OCI-LY3 (cell line): ENCODE data around the gene CAPN8.

Experiments
- H2AFZ ChIP-seq: fragments of 200-600, 300-600 bp; shearing (Covaris generic); 2 replicates; pipeline ENCODE4 v1.6.0; 2014; ENCODE audit warnings: antibody characterized with exemption, low read depth, low read length
- H3K27ac ChIP-seq: fragments of 200-600, 300-600 bp; sonication (generic); 2 replicates; pipeline ENCODE4 v1.5.1; 2014; ENCODE audit warnings: mild to moderate bottlenecking, low read length, moderate library complexity, mixed read lengths
- H3K27me3 ChIP-seq: fragments of 200-600, 300-600 bp; sonication (generic); 2 replicates; pipeline ENCODE4 v1.6.1; 2014; ENCODE audit warnings: low read depth, low read length, mixed read lengths
- H3K36me3 ChIP-seq: fragments of 200-600, 300-600 bp; sonication (generic); replicated peaks from 2 replicates; pipeline ENCODE3; 2014; ENCODE audit warnings: low read depth, low read length, mixed read lengths
- H3K4me1 ChIP-seq: fragments of 300-600, 200-600 bp; sonication (generic); 2 replicates; pipeline ENCODE4 v1.6.1; 2014; ENCODE audit warnings: low read length, mixed read lengths
- H3K4me2 ChIP-seq: fragments of 200-600, 300-600 bp; sonication (generic); 2 replicates; pipeline ENCODE4 v1.6.1; 2014; ENCODE audit warnings: low read length, mixed read lengths
- H3K4me3 ChIP-seq: fragments of 300-600, 200-600 bp; sonication (generic); 2 replicates; pipeline ENCODE4 v1.5.1; 2014; ENCODE audit warnings: antibody characterized with exemption, mild to moderate bottlenecking, low read length, moderate library complexity
- H3K79me2 ChIP-seq: fragments of 300-600, 200-600 bp; shearing (Covaris generic); 2 replicates; pipeline ENCODE4 v1.6.1; 2014; ENCODE audit warnings: mild to moderate bottlenecking, low read length, mixed read lengths
- H3K9ac ChIP-seq: fragments of 300-600, 200-600 bp; shearing (Covaris generic); 2 replicates; pipeline ENCODE4 v1.6.0; 2014; ENCODE audit warnings: mild to moderate bottlenecking, low read length, moderate library complexity
- H3K9me3 ChIP-seq: fragments of 200-600, 300-600 bp; shearing (Covaris generic); 2 replicates; pipeline ENCODE4 v1.6.1; 2014; ENCODE audit warnings: low read length, mixed read lengths; ENCODE audit not compliant: insufficient read depth
- H4K20me1 ChIP-seq: fragments of 200-600, 300-600 bp; sonication (generic); 2 replicates; pipeline ENCODE4 v1.6.1; 2016; ENCODE audit warnings: low read length, mixed read lengths; ENCODE audit not compliant: insufficient read depth
- EZH2phosphoT487 ChIP-seq: fragments of 200-600 bp; shearing (Covaris generic); IDR thresholded peaks from 2 replicates; pipeline ENCODE4 v1.6.1; 2018; ENCODE audit warnings: antibody characterized with exemption, mixed run types, low read depth
- TF ChIP-seq, protein P1 (sequence below): fragments of 200-600, 300-600 bp; sonication (generic); IDR thresholded peaks from 2 replicates; pipeline ENCODE4 v1.5.1; 2014; ENCODE audit warnings: antibody characterized with exemption, low read length, low read depth

Gene CAPN8

GRCh38 chr1:223657978-223658377 lies 7.5 kb downstream of the CAPN8 start:
- H3K79me2 ChIP-seq: no peaks in the 10 kb centered on the region
- 0 out of 2 replicates have a peak, but pooled peaks cover under 1% of the 10 kb centered on the region for H3K4me1 ChIP-seq
- no peaks in the 10 kb centered on the region for H3K9me3 ChIP-seq
- H4K20me1 ChIP-seq: no peaks in the 10 kb centered on the region
- no peak overlapping the region for H3K4me3 ChIP-seq
- no peak overlapping the region for H3K4me2 ChIP-seq
- TF ChIP-seq, protein P1, sequence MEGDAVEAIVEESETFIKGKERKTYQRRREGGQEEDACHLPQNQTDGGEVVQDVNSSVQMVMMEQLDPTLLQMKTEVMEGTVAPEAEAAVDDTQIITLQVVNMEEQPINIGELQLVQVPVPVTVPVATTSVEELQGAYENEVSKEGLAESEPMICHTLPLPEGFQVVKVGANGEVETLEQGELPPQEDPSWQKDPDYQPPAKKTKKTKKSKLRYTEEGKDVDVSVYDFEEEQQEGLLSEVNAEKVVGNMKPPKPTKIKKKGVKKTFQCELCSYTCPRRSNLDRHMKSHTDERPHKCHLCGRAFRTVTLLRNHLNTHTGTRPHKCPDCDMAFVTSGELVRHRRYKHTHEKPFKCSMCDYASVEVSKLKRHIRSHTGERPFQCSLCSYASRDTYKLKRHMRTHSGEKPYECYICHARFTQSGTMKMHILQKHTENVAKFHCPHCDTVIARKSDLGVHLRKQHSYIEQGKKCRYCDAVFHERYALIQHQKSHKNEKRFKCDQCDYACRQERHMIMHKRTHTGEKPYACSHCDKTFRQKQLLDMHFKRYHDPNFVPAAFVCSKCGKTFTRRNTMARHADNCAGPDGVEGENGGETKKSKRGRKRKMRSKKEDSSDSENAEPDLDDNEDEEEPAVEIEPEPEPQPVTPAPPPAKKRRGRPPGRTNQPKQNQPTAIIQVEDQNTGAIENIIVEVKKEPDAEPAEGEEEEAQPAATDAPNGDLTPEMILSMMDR: no peak
- TF ChIP-seq EZH2phosphoT487: no peak
- H3K9ac ChIP-seq: no peak overlapping the region
- H3K27ac ChIP-seq: no peak overlapping the region
- no peak overlapping the region for H2AFZ ChIP-seq
- H3K36me3 ChIP-seq: no peaks in the 10 kb centered on the region
- peaks cover 33% of the 10 kb centered on the region for H3K27me3 ChIP-seq

GRCh38 chr1:223654083-223654482 lies 11.4 kb downstream of the CAPN8 start:
- no peak overlapping the region for H3K9ac ChIP-seq
- no peaks in the 10 kb centered on the region for H3K4me1 ChIP-seq
- TF ChIP-seq EZH2phosphoT487: no peak
- TF ChIP-seq, protein P1: no peak
- no peak overlapping the region for H3K4me3 ChIP-seq
- no peaks in the 10 kb centered on the region for H3K9me3 ChIP-seq
- peaks cover 28% of the 10 kb centered on the region for H3K27me3 ChIP-seq
- no peaks in the 10 kb centered on the region for H4K20me1 ChIP-seq
- H3K36me3 ChIP-seq: no peaks in the 10 kb centered on the region
- no peak overlapping the region for H3K4me2 ChIP-seq
- no peaks in the 10 kb centered on the region for H3K79me2 ChIP-seq
- no peak overlapping the region for H2AFZ ChIP-seq
- H3K27ac ChIP-seq: no peak overlapping the region

GRCh38 chr1:223653431-223653830 lies 12.1 kb downstream of the CAPN8 start:
- Histone ChIP-seq H3K9me3 (0 out of 2 replicates have a peak, but pooled peaks cover 3% of the 10 kb centered on the region), H3K36me3 (no peaks in the 10 kb centered on the region), H3K4me1 (no peaks in the 10 kb centered on the region), H4K20me1 (no peaks in the 10 kb centered on the region), H3K27ac (no peak overlapping the region), H3K4me2 (no peak overlapping the region), H2AFZ (no peak overlapping the region), H3K27me3 (peaks cover 32% of the 10 kb centered on the region), H3K9ac (no peak overlapping the region), H3K79me2 (no peaks in the 10 kb centered on the region), H3K4me3 (no peak overlapping the region)
- TF ChIP-seq, protein P1: no peak
- no peak for TF ChIP-seq EZH2phosphoT487

DNA sequence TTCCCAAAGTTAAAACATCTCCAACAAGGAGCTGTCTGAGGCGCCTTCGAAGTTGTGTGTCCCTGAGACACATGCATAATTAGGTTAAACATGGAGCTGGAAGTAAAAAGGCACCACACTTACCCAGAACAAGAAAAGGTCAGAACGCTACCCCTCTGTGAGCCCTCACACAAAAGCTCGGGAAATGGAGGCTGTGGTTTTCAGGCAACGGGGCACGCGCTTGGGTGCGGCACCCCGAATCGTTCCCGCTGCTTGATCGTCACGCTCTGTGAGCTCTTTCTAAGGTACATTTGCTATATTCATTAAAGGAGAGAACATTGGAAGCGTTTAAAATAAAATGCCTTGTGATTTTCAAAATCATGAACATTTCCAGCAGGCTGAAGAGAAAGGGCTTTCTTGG lies 12.5 kb downstream of the CAPN8 start:
- no peak for TF ChIP-seq EZH2phosphoT487
- TF ChIP-seq, protein P1: no peak
- H3K4me1 ChIP-seq: no peaks in the 10 kb centered on the region
- no peak overlapping the region for H3K4me2 ChIP-seq
- H3K27me3 ChIP-seq: peaks cover 36% of the 10 kb centered on the region
- H3K9ac ChIP-seq: no peak overlapping the region
- H3K79me2 ChIP-seq: no peaks in the 10 kb centered on the region
- no peak overlapping the region for H3K27ac ChIP-seq
- no peak overlapping the region for H3K4me3 ChIP-seq
- H4K20me1 ChIP-seq: no peaks in the 10 kb centered on the region
- no peaks in the 10 kb centered on the region for H3K36me3 ChIP-seq
- H3K9me3 ChIP-seq: 0 out of 2 replicates have a peak, but pooled peaks cover 3% of the 10 kb centered on the region
- H2AFZ ChIP-seq: no peak overlapping the region
